DMS 273 (cell line): ENCODE results near the gene C21orf58.

Experiments used
- DNase-seq: peaks from one replicate; lab custom pipeline; 2025; ENCODE audit not compliant: unreplicated experiment; lab: John Stamatoyannopoulos, UW

The C21orf58 gene

GRCh38 chr21:46264690-46265144 lies 59.0 kb downstream of the C21orf58 start:
- no peak for DNase-seq

GRCh38 chr21:46264046-46264689 lies 59.5 kb downstream of the C21orf58 start:
- no peak for DNase-seq

GRCh38 chr21:46256501-46256994 lies 67.1 kb downstream of the C21orf58 start:
- no peak for DNase-seq

GRCh38 chr21:46255758-46256337 lies 67.8 kb downstream of the C21orf58 start:
- no peak for DNase-seq

- no peak for DNase-seq
Observed at GRCh38 chr21:46255166-46255565, 68.5 kb downstream of the C21orf58 start.

- DNase-seq = no peak
Observed at GRCh38 chr21:46254208-46254975, 69.3 kb downstream of the C21orf58 start.

- no peak for DNase-seq
Observed at GRCh38 chr21:46253610-46254124, 70.0 kb downstream of the C21orf58 start.

GRCh38 chr21:46252840-46253239 lies 70.8 kb downstream of the C21orf58 start:
- DNase-seq = no peak
